GM18909 (cell line): Measurements from ENCODE around the gene FURIN.
"Not testable (repeated sequence)": the region's sequence is repeated elsewhere in the genome, so short reads cannot be mapped to it uniquely, and the experiment has no call there.

Source experiments
- ATAC-seq: cut with Tn5 transposase; IDR thresholded peaks from one replicate; pipeline ENCODE4 v1.9.1; 2021; ENCODE audit warnings: mild to moderate bottlenecking; ENCODE audit not compliant: unreplicated experiment, poor library complexity

The FURIN gene

GRCh38 chr15:90840954-90841353 lies 27.4 kb upstream of the FURIN start:
- no peak for ATAC-seq

- ATAC-seq = no peak
Measured at GRCh38 chr15:90844696-90845095, 23.7 kb upstream of the FURIN start.

- peak; percentile 85 for ATAC-seq
Measured at GRCh38 chr15:90845201-90845949, 23.0 kb upstream of the FURIN start.

GRCh38 chr15:90849424-90849823 lies 19.0 kb upstream of the FURIN start:
- ATAC-seq = not testable (repeated sequence)

- no peak for ATAC-seq
Measured at GRCh38 chr15:90851114-90851513, 17.3 kb upstream of the FURIN start.

- no peak for ATAC-seq
Measured at GRCh38 chr15:90851940-90852339, 16.4 kb upstream of the FURIN start.

GRCh38 chr15:90855139-90855538 lies 13.2 kb upstream of the FURIN start:
- ATAC-seq = no peak

GRCh38 chr15:90857337-90857736 lies 11.1 kb upstream of the FURIN start:
- ATAC-seq = no peak

GRCh38 chr15:90857883-90858443 lies 10.4 kb upstream of the FURIN start:
- no peak for ATAC-seq

GRCh38 chr15:90859234-90860131 lies 8.9 kb upstream of the FURIN start:
- no peak for ATAC-seq

- no peak for ATAC-seq
Measured at GRCh38 chr15:90860450-90860849, 7.9 kb upstream of the FURIN start.

GRCh38 chr15:90860942-90861675 lies 7.3 kb upstream of the FURIN start:
- no peak for ATAC-seq

GRCh38 chr15:90862487-90862886 lies 5.9 kb upstream of the FURIN start:
- no peak for ATAC-seq

- no peak for ATAC-seq
Measured at GRCh38 chr15:90862964-90863778, 5.2 kb upstream of the FURIN start.

GRCh38 chr15:90863987-90864386 lies 4.4 kb upstream of the FURIN start:
- no peak for ATAC-seq

- ATAC-seq = no peak
Measured at GRCh38 chr15:90864507-90864906, 3.9 kb upstream of the FURIN start.

- ATAC-seq = no peak
Measured at GRCh38 chr15:90865702-90866101, 2.7 kb upstream of the FURIN start.

- no peak for ATAC-seq
Measured at GRCh38 chr15:90866161-90866715, 2.1 kb upstream of the FURIN start.

- no peak for ATAC-seq
Measured at GRCh38 chr15:90866800-90867199, 1.6 kb upstream of the FURIN start.
